ENCODE results near the gene ANKRD10.

DNA sequence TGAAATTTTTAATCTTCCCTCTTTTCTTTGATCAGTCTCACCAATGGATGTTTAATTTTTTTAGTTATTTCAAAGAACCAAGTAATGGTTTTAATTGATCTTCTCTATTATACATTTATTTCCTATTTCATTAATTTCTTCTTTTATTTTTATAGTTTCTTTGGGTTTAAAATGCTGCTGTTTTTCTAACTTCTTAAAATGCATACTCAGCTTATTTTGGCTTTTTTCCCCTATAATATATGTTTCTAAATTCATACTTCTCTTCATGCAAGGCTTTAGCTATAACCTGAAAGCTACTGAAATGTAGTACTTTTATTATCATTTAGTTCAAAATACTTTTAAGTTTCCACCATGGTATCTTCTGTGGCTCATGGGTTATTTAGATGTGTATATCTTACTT is 53.9 kb downstream of the ANKRD10 start:
- no peak for TF ChIP-seq POLR2A (IDR thresholded peaks at IDR 0.05)
- no peak for TF ChIP-seq CTCF (IDR thresholded peaks at IDR 0.05)
